Smooth muscle cell (in vitro differentiated cells): ENCODE measurements around the gene MBL2. TPM values are rescaled to one million over a fixed set of nuclear protein-coding genes. Genes with fewer than 3 reads are reported as not detected.

ENCODE experiments used
- DNase-seq: peaks from one replicate; lab custom pipeline; 2025; ENCODE audit not compliant: unreplicated experiment; lab: John Stamatoyannopoulos, UW
- H2AFZ ChIP-seq: fragments of 200-600 bp; sonication (generic); 2 replicates; pipeline ENCODE4 v1.6.0; 2016; ENCODE audit warnings: antibody characterized with exemption, low read depth, mild to moderate bottlenecking
- H3F3A ChIP-seq: fragments of 200-600 bp; sonication (generic); 2 replicates; pipeline ENCODE4 v1.6.0; 2017; ENCODE audit warnings: antibody characterized with exemption, low read depth
- H3K27ac ChIP-seq: fragments of 200-600 bp; sonication (generic); 2 replicates; pipeline ENCODE4 v1.5.1; 2016; ENCODE audit warnings: low read depth, mild to moderate bottlenecking
- H3K27me3 ChIP-seq: fragments of 200-600 bp; sonication (generic); 2 replicates; pipeline ENCODE4 v1.6.1; 2016; ENCODE audit warnings: low read depth, mild to moderate bottlenecking
- H3K36me3 ChIP-seq: fragments of 200-600 bp; sonication (generic); 2 replicates; pipeline ENCODE4 v1.5.1; 2016; ENCODE audit warnings: low read depth
- H3K4me1 ChIP-seq: fragments of 200-600 bp; sonication (generic); 2 replicates; pipeline ENCODE4 v1.5.1; 2016; ENCODE audit warnings: low read depth
- H3K4me2 ChIP-seq: fragments of 200-600 bp; sonication (generic); 2 replicates; pipeline ENCODE4 v1.6.0; 2016; ENCODE audit warnings: mild to moderate bottlenecking
- H3K4me3 ChIP-seq: fragments of 200-600 bp; sonication (generic); 2 replicates; pipeline ENCODE4 v1.5.1; 2016; ENCODE audit warnings: mild to moderate bottlenecking
- H3K79me2 ChIP-seq: fragments of 200-600 bp; sonication (generic); 2 replicates; pipeline ENCODE4 v1.6.0; 2016; ENCODE audit warnings: low read depth, mild to moderate bottlenecking
- H3K9ac ChIP-seq: fragments of 200-600 bp; sonication (generic); 2 replicates; pipeline ENCODE4 v1.6.0; 2016; ENCODE audit warnings: low read depth
- H3K9me3 ChIP-seq: fragments of 200-600 bp; sonication (generic); replicated peaks from 2 replicates; pipeline ENCODE4 v1.5.1; 2016; ENCODE audit warnings: low read depth
- H4K20me1 ChIP-seq: fragments of 200-600 bp; sonication (generic); 2 replicates; pipeline ENCODE4 v1.6.0; 2016; ENCODE audit warnings: low read depth
- CTCF ChIP-seq: fragments of 200-600 bp; sonication (generic); IDR thresholded peaks from 2 replicates; pipeline ENCODE4 v1.5.1; 2017; ENCODE audit warnings: borderline replicate concordance, mild to moderate bottlenecking, antibody characterized with exemption; ENCODE audit not compliant: insufficient read depth, poor library complexity, severe bottlenecking
- WGBS: methylation state at CpG from one replicate; pipeline ENCODE4 v1.1.7; 2016; ENCODE audit warnings: low lambda C conversion rate; 5-methylcytosine and 5-hydroxymethylcytosine counted together
- polyA plus RNA-seq: library from polyadenylated mRNA; unstranded; fragments of >200 nt; fragmentation: Nextera tagmentation; extraction: Ambion mirVana; gene quantifications from 2 replicates; pipeline ENCODE4 v1.2.1, GENCODE V29; 2016
- total RNA-seq: library from RNA; depleted of rRNA; stranded (reverse); fragments of >200 nt; gene quantifications from 2 replicates; pipeline ENCODE4 v1.2.3, GENCODE V29; 2014

The MBL2 gene
- total and polyA plus RNA-seq, 2 experiments from 2014 or later, result 0.04 TPM; not detected in 1

DNA sequence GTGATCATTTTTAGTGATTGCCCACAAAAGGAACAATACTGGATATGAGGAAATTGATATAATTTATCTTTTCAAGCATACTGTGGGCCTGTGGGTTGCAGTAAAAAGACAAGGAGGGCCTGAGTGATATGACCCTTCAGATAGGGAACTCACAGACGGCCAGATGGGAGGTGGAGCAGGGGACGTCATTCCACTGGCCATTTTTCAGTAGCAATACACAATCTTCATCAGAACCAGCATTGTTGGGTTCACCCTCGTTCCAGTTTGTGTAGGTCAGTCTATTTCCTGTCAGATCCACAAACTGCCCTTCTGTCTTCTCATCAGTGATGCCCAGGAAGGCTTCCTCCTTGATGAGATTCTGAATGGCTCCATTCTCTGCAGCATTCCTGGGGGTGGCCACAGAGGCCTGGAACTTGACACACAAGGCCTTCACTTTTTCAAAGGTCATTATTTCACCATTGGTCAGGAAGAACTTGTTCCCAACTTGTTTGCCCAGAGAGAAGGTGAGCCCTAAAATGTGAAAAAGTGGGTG is 4.5 kb downstream of the MBL2 start:
- no peak overlapping the region for H3K27ac ChIP-seq
- WGBS, result 87% methylated on average over 3 of the region's 3 CpGs

GRCh38 chr10:52762088-52762487 is 10.5 kb downstream of the MBL2 start:
- Histone ChIP-seq H2AFZ (no peak overlapping the region), H3K4me2 (no peak overlapping the region), H3K36me3 (no peaks in the 10 kb centered on the region), H3K9me3 (no peaks in the 10 kb centered on the region), H4K20me1 (no peaks in the 10 kb centered on the region), H3K27me3 (no peaks in the 10 kb centered on the region), H3K79me2 (no peaks in the 10 kb centered on the region), H3K9ac (no peak overlapping the region), H3F3A (peaks cover 2% of the 10 kb centered on the region), H3K4me3 (no peak overlapping the region), H3K27ac (no peak overlapping the region), H3K4me1 (no peaks in the 10 kb centered on the region)
- DNase-seq, result no peak
- TF ChIP-seq CTCF, result no peak
- WGBS, result 94% methylated on average over 5 of the region's 5 CpGs

More for the DNA sequence above, 4.5 kb downstream of the MBL2 start:
- no peaks in the 10 kb centered on the region for H3K79me2 ChIP-seq
- DNase-seq, result no peak
- no peaks in the 10 kb centered on the region for H3F3A ChIP-seq
- no peak overlapping the region for H3K4me2 ChIP-seq
- no peak for TF ChIP-seq CTCF
- H3K27me3 ChIP-seq, result no peaks in the 10 kb centered on the region
- no peak overlapping the region for H3K9ac ChIP-seq
- no peaks in the 10 kb centered on the region for H3K4me1 ChIP-seq
- H2AFZ ChIP-seq, result no peak overlapping the region
- no peaks in the 10 kb centered on the region for H4K20me1 ChIP-seq
- H3K4me3 ChIP-seq, result no peak overlapping the region
- H3K9me3 ChIP-seq, result no peaks in the 10 kb centered on the region
- H3K36me3 ChIP-seq, result no peaks in the 10 kb centered on the region

GRCh38 chr10:52759154-52759553 is 13.4 kb downstream of the MBL2 start:
- WGBS, result 68% methylated on average over 3 of the region's 3 CpGs

More at GRCh38 chr10:52759154-52759553, 13.4 kb downstream of the MBL2 start:
- H3K4me1 ChIP-seq, result no peaks in the 10 kb centered on the region
- H3K27me3 ChIP-seq, result no peaks in the 10 kb centered on the region
- no peak overlapping the region for H3K4me2 ChIP-seq
- H3K36me3 ChIP-seq, result no peaks in the 10 kb centered on the region
- H2AFZ ChIP-seq, result no peak overlapping the region
- no peak overlapping the region for H3K27ac ChIP-seq
- no peaks in the 10 kb centered on the region for H3K9me3 ChIP-seq
- H3K79me2 ChIP-seq, result no peaks in the 10 kb centered on the region
- no peak for TF ChIP-seq CTCF
- no peak overlapping the region for H3K9ac ChIP-seq
- H4K20me1 ChIP-seq, result no peaks in the 10 kb centered on the region
- DNase-seq, result no peak
- no peak overlapping the region for H3K4me3 ChIP-seq
- peaks cover 11% of the 10 kb centered on the region for H3F3A ChIP-seq
